DOHH2 (cell line): ENCODE data around the gene FAM20C.

Experiments
- H3F3A ChIP-seq: fragments of 200-600 bp; sonication (generic), shearing (Covaris generic); 2 replicates; pipeline ENCODE4 v1.6.0; 2016; ENCODE audit warnings: antibody characterized with exemption, mild to moderate bottlenecking; ENCODE audit not compliant: control insufficient read depth, insufficient read depth
- H3K27ac ChIP-seq: fragments of 200-600 bp; sonication (generic); 2 replicates; pipeline ENCODE4 v1.5.1; 2014; ENCODE audit warnings: low read depth, mild to moderate bottlenecking, low read length, moderate library complexity
- H3K27me3 ChIP-seq: fragments of 200-600 bp; sonication (generic); 2 replicates; pipeline ENCODE4 v1.6.1; 2014; ENCODE audit warnings: mild to moderate bottlenecking, low read length, mixed read lengths; ENCODE audit not compliant: control insufficient read depth
- H3K36me3 ChIP-seq: fragments of 200-600 bp; sonication (generic); 2 replicates; pipeline ENCODE4 v1.6.1; 2014; ENCODE audit warnings: mild to moderate bottlenecking, low read length, moderate library complexity, mixed read lengths; ENCODE audit not compliant: control insufficient read depth
- H3K4me1 ChIP-seq: fragments of 200-600 bp; sonication (generic); 2 replicates; pipeline ENCODE4 v1.6.1; 2014; ENCODE audit warnings: mild to moderate bottlenecking, low read length, mixed read lengths; ENCODE audit not compliant: control insufficient read depth
- H3K4me2 ChIP-seq: fragments of 200-600 bp; sonication (generic); 2 replicates; pipeline ENCODE4 v1.6.0; 2014; ENCODE audit warnings: mild to moderate bottlenecking, low read length, moderate library complexity
- H3K4me3 ChIP-seq: fragments of 200-600 bp; sonication (generic); 2 replicates; pipeline ENCODE4 v1.5.1; 2014; ENCODE audit warnings: mild to moderate bottlenecking, low read length, mixed read lengths
- H3K79me2 ChIP-seq: fragments of 200-600 bp; sonication (generic); 2 replicates; pipeline ENCODE4 v1.6.1; 2014; ENCODE audit warnings: mild to moderate bottlenecking, low read length, mixed read lengths; ENCODE audit not compliant: control insufficient read depth
- H3K9me2 ChIP-seq: fragments of 200-600 bp; sonication (generic); replicated peaks from 2 replicates; pipeline ENCODE4 v1.6.1; 2014; ENCODE audit warnings: mild to moderate bottlenecking, low read length, mixed read lengths; ENCODE audit not compliant: control insufficient read depth
- H3K9me3 ChIP-seq: fragments of 200-600 bp; sonication (generic); 2 replicates; pipeline ENCODE4 v1.6.1; 2014; ENCODE audit warnings: antibody characterized with exemption, low read length, mixed read lengths; ENCODE audit not compliant: control insufficient read depth, insufficient read depth
- H4K20me1 ChIP-seq: fragments of 200-600 bp; sonication (generic); 2 replicates; pipeline ENCODE4 v1.6.0; 2014; ENCODE audit warnings: low read depth, mild to moderate bottlenecking, antibody characterized with exemption, low read length, moderate library complexity; ENCODE audit not compliant: control insufficient read depth, insufficient read depth
- CTCF ChIP-seq: fragments of 200-600 bp; sonication (generic); IDR thresholded peaks from one replicate; pipeline ENCODE4 v1.5.1; 2014; ENCODE audit warnings: antibody characterized with exemption, mild to moderate bottlenecking, low read depth, low read length; ENCODE audit not compliant: poor library complexity, severe bottlenecking
- EZH2phosphoT487 ChIP-seq: fragments of 200-600 bp; sonication (generic); IDR thresholded peaks from 2 replicates; pipeline ENCODE4 v1.6.1; 2017; ENCODE audit warnings: borderline replicate concordance, mild to moderate bottlenecking, antibody characterized with exemption, low read length, moderate library complexity, mixed read lengths

Gene FAM20C

DNA sequence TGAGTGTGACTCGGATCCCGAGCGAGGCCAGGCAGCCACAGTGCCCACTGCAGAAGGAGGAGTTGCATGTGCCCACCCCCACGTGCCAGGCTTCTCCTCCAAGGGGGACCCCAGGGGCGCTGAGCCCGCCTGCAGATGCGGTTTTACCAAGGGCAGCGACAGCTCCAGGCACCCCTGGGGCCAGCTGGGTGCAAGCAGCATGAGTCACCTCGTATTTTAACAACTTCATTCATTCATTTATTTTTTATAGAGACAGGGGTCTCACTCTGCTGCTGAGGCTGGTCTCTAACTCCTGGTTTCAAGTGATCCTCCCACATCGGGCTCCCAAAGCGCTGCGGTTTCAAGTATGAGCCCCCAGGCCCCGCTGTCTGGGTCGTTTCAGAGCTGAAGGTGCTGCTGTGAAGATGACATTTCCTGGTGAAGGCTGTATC lies 96.3 kb downstream of the FAM20C start:
- no peaks in the 10 kb centered on the region for H3K27me3 ChIP-seq
- H3K4me1 ChIP-seq: no peaks in the 10 kb centered on the region
- no peak overlapping the region for H3K27ac ChIP-seq
- peaks cover 45% of the 10 kb centered on the region; the same call in 1 of the 2 replicates for H3K9me3 ChIP-seq
- TF ChIP-seq EZH2phosphoT487: no peak
- TF ChIP-seq CTCF: no peak
- H3K9me2 ChIP-seq: no peaks in the 10 kb centered on the region
- H3K36me3 ChIP-seq: no peaks in the 10 kb centered on the region
- H4K20me1 ChIP-seq: no peaks in the 10 kb centered on the region
- no peak overlapping the region for H3K4me2 ChIP-seq
- no peak overlapping the region for H3K4me3 ChIP-seq
- no peaks in the 10 kb centered on the region for H3F3A ChIP-seq
- H3K79me2 ChIP-seq: no peaks in the 10 kb centered on the region

- H3K4me3 ChIP-seq: no peak overlapping the region
- TF ChIP-seq CTCF: no peak
- TF ChIP-seq EZH2phosphoT487: no peak
- H3K4me1 ChIP-seq: no peaks in the 10 kb centered on the region
- H3K9me2 ChIP-seq: no peaks in the 10 kb centered on the region
- no peaks in the 10 kb centered on the region for H3K36me3 ChIP-seq
- peaks cover 44% of the 10 kb centered on the region; the same call in 1 of the 2 replicates for H3K9me3 ChIP-seq
- H4K20me1 ChIP-seq: no peaks in the 10 kb centered on the region
- no peaks in the 10 kb centered on the region for H3F3A ChIP-seq
- no peak overlapping the region for H3K4me2 ChIP-seq
- no peak overlapping the region for H3K27ac ChIP-seq
- H3K79me2 ChIP-seq: no peaks in the 10 kb centered on the region
- no peaks in the 10 kb centered on the region for H3K27me3 ChIP-seq
Observed at GRCh38 chr7:289209-289755, 96.9 kb downstream of the FAM20C start.

DNA sequence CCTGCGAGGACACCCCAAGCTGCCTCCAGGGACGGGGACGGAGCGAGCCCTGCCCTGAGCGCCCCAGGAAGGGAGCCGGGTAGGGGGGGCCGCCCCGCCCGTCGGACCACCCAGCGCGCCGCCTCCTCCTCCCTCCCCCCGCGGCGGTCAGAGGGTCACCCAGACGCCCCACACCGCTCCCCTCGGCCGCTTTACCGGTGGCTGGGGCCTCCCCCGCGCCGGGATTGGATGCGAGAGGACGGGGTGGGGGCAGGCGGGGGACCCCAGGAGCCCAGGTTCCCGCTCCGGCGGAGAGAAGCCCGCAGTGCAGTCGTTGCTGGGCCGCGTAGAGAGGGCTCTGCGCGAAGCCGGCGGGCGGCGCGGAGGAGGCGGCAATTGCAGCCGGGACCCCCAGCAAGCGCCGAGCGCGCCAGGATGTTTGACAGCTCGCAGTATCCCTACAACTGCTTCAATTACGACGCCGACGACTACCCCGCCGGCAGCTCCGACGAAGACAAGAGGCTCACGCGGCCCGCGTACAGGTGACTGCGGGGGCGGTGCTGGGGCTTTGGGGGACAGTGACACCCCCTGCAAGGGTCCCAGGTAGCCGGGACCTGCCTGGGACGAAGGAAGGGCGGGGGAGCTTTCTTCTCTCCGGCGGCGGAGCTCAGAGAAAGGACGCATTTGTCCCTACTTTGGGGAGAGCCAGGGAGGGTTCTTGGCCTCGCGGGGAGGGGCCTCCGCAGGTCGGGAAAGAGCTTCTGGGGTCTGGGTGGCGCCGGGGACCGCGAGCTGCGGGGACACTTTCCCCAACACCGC lies 97.6 kb downstream of the FAM20C start, which contains the start of gene FOXL3:
TSS of gene FOXL3 (plus strand) at position 415 of the 798 bp plus-strand sequence. CDS start at position 415, 0 bp downstream.
- H3K4me2 ChIP-seq: no peak within 1 kb of the TSS
- TF ChIP-seq EZH2phosphoT487: no peak
- no peak for TF ChIP-seq CTCF
- H3K79me2 ChIP-seq: no peaks in the 10 kb centered on the region
- no peaks in the 10 kb centered on the region for H3K4me1 ChIP-seq
- no peak within 1 kb of the TSS for H3K27ac ChIP-seq
- peaks cover 46% of the 10 kb centered on the region; the same call in 1 of the 2 replicates for H3K9me3 ChIP-seq
- no peaks in the 10 kb centered on the region for H4K20me1 ChIP-seq
- H3K27me3 ChIP-seq: no peaks in the 10 kb centered on the region
- H3K9me2 ChIP-seq: no peaks in the 10 kb centered on the region
- H3F3A ChIP-seq: no peaks in the 10 kb centered on the region
- no peaks in the 10 kb centered on the region for H3K36me3 ChIP-seq
- H3K4me3 ChIP-seq: no peak within 1 kb of the TSS
